EH (cell line): ENCODE measurements around the gene NCDN.
A peak's percentile ranks its signal among the peaks of the same experiment; 100 is the strongest.

ENCODE experiments used
- DNase-seq: peaks from one replicate; pipeline ENCODE4 v3.0.0-alpha.2; 2015; ENCODE audit warnings: low read depth

Gene NCDN

GRCh38 chr1:35555212-35555584 is 2.4 kb upstream of the NCDN start:
- no peak for DNase-seq

GRCh38 chr1:35555601-35556477 is 1.8 kb upstream of the NCDN start:
- peak; percentile 69 for DNase-seq

- no peak for DNase-seq
Measured at GRCh38 chr1:35556484-35557117, 998 bp upstream of the NCDN start.

- DNase-seq, result peak; percentile 90
Measured at GRCh38 chr1:35557118-35557610, 435 bp upstream of the NCDN start, which contains the start of gene KIAA0319L. KIAA0319L (minus strand) TSS chr1:35557403; CDS start chr1:35554491, 2,912 bp downstream.

GRCh38 chr1:35558374-35559316 is 1.0 kb downstream of the NCDN start:
- DNase-seq, result peak; percentile 24

- no peak for DNase-seq
Measured at GRCh38 chr1:35559317-35559944, 1.8 kb downstream of the NCDN start.

- DNase-seq, result no peak
Measured at GRCh38 chr1:35560256-35561225, 2.9 kb downstream of the NCDN start.

GRCh38 chr1:35561297-35561971 is 3.8 kb downstream of the NCDN start:
- no peak for DNase-seq

GRCh38 chr1:35561972-35562680 is 4.5 kb downstream of the NCDN start:
- DNase-seq, result no peak

- DNase-seq, result no peak
Measured at GRCh38 chr1:35563166-35563565, 5.6 kb downstream of the NCDN start.

- DNase-seq, result peak; percentile 78
Measured at GRCh38 chr1:35564037-35564883, 6.7 kb downstream of the NCDN start.

GRCh38 chr1:35564884-35565741 is 7.5 kb downstream of the NCDN start:
- DNase-seq, result no peak

GRCh38 chr1:35565742-35566133 is 8.1 kb downstream of the NCDN start:
- no peak for DNase-seq

GRCh38 chr1:35567947-35568558 is 10.5 kb downstream of the NCDN start:
- DNase-seq, result no peak

GRCh38 chr1:35568975-35569395 is 11.4 kb downstream of the NCDN start:
- peak; percentile 75 for DNase-seq

- DNase-seq, result peak; percentile 47
Measured at GRCh38 chr1:35569936-35570335, 12.3 kb downstream of the NCDN start.
